ENCODE results near the gene JADE2. TPM values are rescaled to one million over a fixed set of nuclear protein-coding genes. Genes with fewer than 3 reads are reported as not detected.

JADE2 gene
- total and polyA plus RNA-seq, 2 of the 8 experiments (the other 6 are each of a cell fraction or from before 2014, with no cell fraction given): 19.2 to 55.8 TPM

GRCh38 chr5:134491841-134492442, 33.5 kb upstream of the JADE2 start (continued):
- TF ChIP-seq POLR2AphosphoS5 (IDR thresholded peaks at IDR 0.05; ENCODE audit: low read depth, low read length) (no peak), HDAC6 (IDR thresholded peaks at IDR 0.05; ENCODE audit: low read depth, low read length) (no peak), BCL11A (IDR thresholded peaks at IDR 0.05; ENCODE audit: low read depth in 2 of 2, low read length in 2 of 2) (no peak), SAP30 (IDR thresholded peaks at IDR 0.05; ENCODE audit: insufficient read depth, insufficient replicate concordance, low read length) (no peak), CHD7 (IDR thresholded peaks at IDR 0.05; ENCODE audit: insufficient replicate concordance, low read length) (no peak), CHD1 (IDR thresholded peaks at IDR 0.05; ENCODE audit: low read depth, low read length) (no peak), ATF2 (IDR thresholded peaks at IDR 0.05; ENCODE audit: low read length) (no peak), EZH2 (IDR thresholded peaks at IDR 0.05; ENCODE audit: low read depth, low read length, severe bottlenecking) (no peak)

All from H1 (cell line).